Ovary (tissue), 3 donors: Measurements from ENCODE around the gene RAF1.

ENCODE experiments used
- POLR2A ChIP-seq: fragments of 450-650 bp; IDR thresholded peaks from one replicate; pipeline ENCODE4 v1.6.1; 2017; ENCODE audit warnings: antibody characterized with exemption, mild to moderate bottlenecking, moderate library complexity
- TF ChIP-seq, protein P1 (sequence below), 3 donors: fragments of 450-650 bp in 2 of 3; fragments of 200-600 bp in 1 of 3; IDR thresholded peaks; one replicate each; pipeline versions ENCODE4 v1.5.1 to v1.8.0; 2016 to 2022; ENCODE audit warnings: antibody characterized with exemption in 3 of 3, mild to moderate bottlenecking in 1 of 3
- donor health status: DM: no; HTN: no; CAD: no.

DNA sequence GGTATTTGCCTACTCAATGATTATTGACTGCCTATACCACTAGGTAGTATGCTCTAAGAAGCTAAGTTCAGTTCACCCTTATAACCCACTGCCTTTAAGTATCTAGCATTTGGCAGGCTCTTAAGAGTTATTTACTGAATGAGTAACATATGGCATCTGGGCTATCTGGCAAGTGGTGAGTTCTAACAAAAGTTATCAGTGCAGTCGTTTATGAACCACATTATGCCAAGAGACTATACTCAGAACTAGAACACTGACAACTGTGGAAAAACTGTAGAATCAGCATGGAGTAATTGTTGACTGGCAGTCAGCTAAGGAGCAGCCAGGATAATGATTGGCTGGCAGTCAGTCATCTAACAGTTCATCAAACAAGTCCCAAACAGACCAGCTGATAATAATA lies 25.8 kb downstream of the RAF1 start:
- no peak for TF ChIP-seq POLR2A
- TF ChIP-seq, protein P1, sequence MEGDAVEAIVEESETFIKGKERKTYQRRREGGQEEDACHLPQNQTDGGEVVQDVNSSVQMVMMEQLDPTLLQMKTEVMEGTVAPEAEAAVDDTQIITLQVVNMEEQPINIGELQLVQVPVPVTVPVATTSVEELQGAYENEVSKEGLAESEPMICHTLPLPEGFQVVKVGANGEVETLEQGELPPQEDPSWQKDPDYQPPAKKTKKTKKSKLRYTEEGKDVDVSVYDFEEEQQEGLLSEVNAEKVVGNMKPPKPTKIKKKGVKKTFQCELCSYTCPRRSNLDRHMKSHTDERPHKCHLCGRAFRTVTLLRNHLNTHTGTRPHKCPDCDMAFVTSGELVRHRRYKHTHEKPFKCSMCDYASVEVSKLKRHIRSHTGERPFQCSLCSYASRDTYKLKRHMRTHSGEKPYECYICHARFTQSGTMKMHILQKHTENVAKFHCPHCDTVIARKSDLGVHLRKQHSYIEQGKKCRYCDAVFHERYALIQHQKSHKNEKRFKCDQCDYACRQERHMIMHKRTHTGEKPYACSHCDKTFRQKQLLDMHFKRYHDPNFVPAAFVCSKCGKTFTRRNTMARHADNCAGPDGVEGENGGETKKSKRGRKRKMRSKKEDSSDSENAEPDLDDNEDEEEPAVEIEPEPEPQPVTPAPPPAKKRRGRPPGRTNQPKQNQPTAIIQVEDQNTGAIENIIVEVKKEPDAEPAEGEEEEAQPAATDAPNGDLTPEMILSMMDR (IDR thresholded peaks at IDR 0.05), result no peak
